Left lung (tissue), 10 donors: ENCODE results near the gene RBM19. TPM values are rescaled to one million over a fixed set of nuclear protein-coding genes. Genes with fewer than 3 reads are reported as not detected.

Experiments
- ATAC-seq: fragments of 200-7000 bp; cut with Tn5 transposase; one replicate; pipeline ENCODE4 v1.9.1; 2020; ENCODE audit warnings: moderate library complexity
- DNase-seq, 4 donors: peaks; one replicate each; pipeline ENCODE4 v3.0.0-alpha.2; 2013 to 2020
- H3K27ac ChIP-seq, 2 donors: fragments of 200-600 bp; sonication (generic) in 1 of 2; one replicate each; pipeline versions ENCODE4 v1.5.0 to v1.8.0; 2020 to 2021
- H3K27me3 ChIP-seq, 2 donors: fragments of 200-600 bp; sonication (generic) in 1 of 2; one replicate each; pipeline versions ENCODE4 v1.5.0 to v1.8.0; 2020 to 2021
- H3K36me3 ChIP-seq, 2 donors: fragments of 200-600 bp; sonication (generic) in 1 of 2; one replicate each; pipeline versions ENCODE4 v1.5.0 to v1.8.0; 2020 to 2021
- H3K4me1 ChIP-seq, 2 donors: fragments of 200-600 bp; one replicate each; pipeline ENCODE4 v1.8.0; 2021
- H3K4me3 ChIP-seq, 2 donors: fragments of 200-600 bp; sonication (generic) in 1 of 2; one replicate each; pipeline versions ENCODE4 v1.5.0 to v1.8.0; 2020 to 2021; ENCODE audit warnings: mild to moderate bottlenecking in 1 of 2
- H3K9me3 ChIP-seq, 2 donors: fragments of 200-600 bp; sonication (generic) in 1 of 2; one replicate each; pipeline versions ENCODE4 v1.5.0 to v1.8.0; 2020 to 2021
- intact Hi-C, 2 donors: fragments of 100-400 bp; cut with DNase I; formaldehyde crosslinking; loops; one replicate each; pipeline versions ENCODE4 v1.11.2 to v1.14.2; 2022
- polyA plus RNA-seq, 6 donors: library from polyadenylated mRNA; unstranded; fragments of 120-200 nt; gene quantifications; one replicate each; pipeline ENCODE4 v1.2.1, GENCODE V29; 2013; ENCODE audit not compliant: insufficient read length in 6 of 6
- total RNA-seq, 2 donors: library from RNA; stranded (reverse); fragmentation: NEBNext Ultra II Directional; extraction: Animal tissue kit (Norgen Biotek cat#: 25700); gene quantifications; one replicate each; pipeline ENCODE4 v1.2.1, GENCODE V29; 2021
- TF ChIP-seq, protein P1 (sequence below), 2 donors: fragments of 200-600 bp; sonication (generic) in 1 of 2; IDR thresholded peaks; one replicate each; pipeline versions ENCODE4 v1.5.0 to v1.8.0; 2021; ENCODE audit warnings: antibody characterized with exemption in 2 of 2
- donor health status: DM: no; HTN: yes; CAD: no.
- donor health status: DM: no; HTN: no; CAD: no.

The RBM19 gene
- total and polyA plus RNA-seq, 8 donors, result 21.5 to 33.4 (median 31.2) TPM

DNA sequence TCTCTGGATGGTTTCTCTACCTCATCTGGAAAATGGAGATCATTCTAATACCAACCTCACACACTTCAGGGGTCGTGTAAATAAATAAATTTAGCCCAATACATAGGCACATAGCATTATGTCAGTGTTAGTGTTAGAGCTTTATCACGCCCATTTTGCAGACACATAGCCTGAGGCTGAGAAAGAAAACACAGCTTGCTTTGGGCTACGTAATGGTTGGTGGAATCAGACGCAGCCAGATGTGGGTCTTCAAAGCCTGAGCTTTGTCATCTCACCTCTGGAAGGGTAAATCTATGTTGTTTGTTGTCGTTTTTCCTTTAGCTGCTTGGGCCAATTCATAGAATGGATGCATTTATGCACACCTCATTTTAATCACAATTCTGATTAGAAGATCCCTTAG lies 191.6 kb downstream of the RBM19 start:
- no peak overlapping the region for H3K4me3 ChIP-seq
- no peaks in the 10 kb centered on the region for H3K4me1 ChIP-seq
- TF ChIP-seq, protein P1, sequence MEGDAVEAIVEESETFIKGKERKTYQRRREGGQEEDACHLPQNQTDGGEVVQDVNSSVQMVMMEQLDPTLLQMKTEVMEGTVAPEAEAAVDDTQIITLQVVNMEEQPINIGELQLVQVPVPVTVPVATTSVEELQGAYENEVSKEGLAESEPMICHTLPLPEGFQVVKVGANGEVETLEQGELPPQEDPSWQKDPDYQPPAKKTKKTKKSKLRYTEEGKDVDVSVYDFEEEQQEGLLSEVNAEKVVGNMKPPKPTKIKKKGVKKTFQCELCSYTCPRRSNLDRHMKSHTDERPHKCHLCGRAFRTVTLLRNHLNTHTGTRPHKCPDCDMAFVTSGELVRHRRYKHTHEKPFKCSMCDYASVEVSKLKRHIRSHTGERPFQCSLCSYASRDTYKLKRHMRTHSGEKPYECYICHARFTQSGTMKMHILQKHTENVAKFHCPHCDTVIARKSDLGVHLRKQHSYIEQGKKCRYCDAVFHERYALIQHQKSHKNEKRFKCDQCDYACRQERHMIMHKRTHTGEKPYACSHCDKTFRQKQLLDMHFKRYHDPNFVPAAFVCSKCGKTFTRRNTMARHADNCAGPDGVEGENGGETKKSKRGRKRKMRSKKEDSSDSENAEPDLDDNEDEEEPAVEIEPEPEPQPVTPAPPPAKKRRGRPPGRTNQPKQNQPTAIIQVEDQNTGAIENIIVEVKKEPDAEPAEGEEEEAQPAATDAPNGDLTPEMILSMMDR (IDR thresholded peaks at IDR 0.05), result no peak
- no peak for ATAC-seq
- H3K9me3 ChIP-seq, result no peaks in the 10 kb centered on the region
- no peaks in the 10 kb centered on the region for H3K36me3 ChIP-seq
- H3K27ac ChIP-seq, result no peak overlapping the region
- no peak for DNase-seq
- peaks cover 0 to 46% of the 10 kb centered on the region in 2 donors for H3K27me3 ChIP-seq
- intact Hi-C loops, result no loop called here

- H3K27ac ChIP-seq, result no peak overlapping the region
- no peak for ATAC-seq
- H3K36me3 ChIP-seq, result no peaks in the 10 kb centered on the region
These were observed 193.6 kb downstream of the RBM19 start for GRCh38 chr12:113772505-113773030.

DNA sequence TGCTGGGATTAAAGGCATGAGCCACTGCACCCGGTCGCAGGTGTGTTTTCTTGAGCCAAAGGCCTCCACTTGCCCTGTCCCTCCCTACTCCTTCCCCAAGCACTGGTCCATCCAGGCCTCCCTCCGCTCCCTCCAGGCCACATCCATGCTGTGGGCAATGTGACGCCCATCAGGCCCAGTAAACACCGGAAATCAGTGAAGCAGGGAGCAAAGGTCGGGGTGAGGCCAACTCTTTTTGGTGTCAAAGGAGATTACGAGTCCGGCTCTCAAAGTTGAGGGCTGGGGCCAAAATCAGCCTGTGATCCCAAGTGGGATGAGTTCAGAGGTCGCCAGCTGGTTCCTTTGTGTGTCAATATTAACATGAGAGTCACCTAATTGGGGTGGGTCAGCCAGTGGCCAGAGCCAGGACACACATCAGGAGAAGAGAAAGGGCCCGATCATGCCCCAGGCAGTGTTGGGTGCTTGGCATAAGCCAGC lies 195.7 kb downstream of the RBM19 start:
- ATAC-seq (no peak), DNase-seq (no peak)
- Histone ChIP-seq H3K27ac (no peak overlapping the region), H3K4me1 (no peaks in the 10 kb centered on the region), H3K4me3 (no peak overlapping the region), H3K36me3 (no peaks in the 10 kb centered on the region), H3K9me3 (no peaks in the 10 kb centered on the region), H3K27me3 (peaks cover 0 to 47% of the 10 kb centered on the region in 2 donors)
- intact Hi-C loops, result no loop called here
- TF ChIP-seq, protein P1 (IDR thresholded peaks at IDR 0.05), result no peak

More at GRCh38 chr12:113772505-113773030, 193.6 kb downstream of the RBM19 start:
- no peak for DNase-seq
- intact Hi-C loops, result no loop called here
- no peaks in the 10 kb centered on the region for H3K4me1 ChIP-seq
- H3K9me3 ChIP-seq, result no peaks in the 10 kb centered on the region
- TF ChIP-seq, protein P1 (IDR thresholded peaks at IDR 0.05), result no peak
- peaks cover 0 to 42% of the 10 kb centered on the region in 2 donors for H3K27me3 ChIP-seq
- no peak overlapping the region for H3K4me3 ChIP-seq

- H3K36me3 ChIP-seq, result no peaks in the 10 kb centered on the region
- no peak for DNase-seq
- no peaks in the 10 kb centered on the region for H3K9me3 ChIP-seq
- H3K4me1 ChIP-seq, result no peaks in the 10 kb centered on the region
- intact Hi-C loops, result no loop called here
- peaks cover 7 to 58% of the 10 kb centered on the region in 2 donors for H3K27me3 ChIP-seq
- H3K4me3 ChIP-seq, result no peak overlapping the region
- no peak overlapping the region for H3K27ac ChIP-seq
- TF ChIP-seq, protein P1 (IDR thresholded peaks at IDR 0.05), result no peak
- ATAC-seq, result no peak
These were observed 196.8 kb downstream of the RBM19 start for GRCh38 chr12:113769305-113769704.

- H3K27me3 ChIP-seq, result peaks cover 7 to 61% of the 10 kb centered on the region in 2 donors
- H3K4me3 ChIP-seq, result no peak overlapping the region
- no peaks in the 10 kb centered on the region for H3K4me1 ChIP-seq
- TF ChIP-seq, protein P1 (IDR thresholded peaks at IDR 0.05), result no peak
- intact Hi-C loops, result no loop called here
- no peaks in the 10 kb centered on the region for H3K36me3 ChIP-seq
- no peak for DNase-seq
- no peak for ATAC-seq
- H3K9me3 ChIP-seq, result no peaks in the 10 kb centered on the region
- no peak overlapping the region for H3K27ac ChIP-seq
These were observed 197.3 kb downstream of the RBM19 start for GRCh38 chr12:113768850-113769249.
